Mammary epithelial cell (primary cell): ENCODE results near the gene SLC25A14.

Experiments
- EZH2 ChIP-seq: IDR thresholded peaks from 2 replicates; pipeline ENCODE4 v1.6.1; 2012; ENCODE audit warnings: low read length, inconsistent platforms, borderline replicate concordance
- TF ChIP-seq, protein P1 (sequence below), 2 donors: IDR thresholded peaks in 1 of 2; conservative IDR thresholded peaks in 1 of 2; 2 replicates each; pipeline ENCODE4 v1.5.1; 2011 to 2012; ENCODE audit warnings: inconsistent platforms in 2 of 2, low read length in 2 of 2, mild to moderate bottlenecking in 2 of 2, control low read depth in 1 of 2, low read depth in 1 of 2; ENCODE audit not compliant: insufficient read depth in 1 of 2; ENCODE audit errors: extremely low read depth in 1 of 2

DNA sequence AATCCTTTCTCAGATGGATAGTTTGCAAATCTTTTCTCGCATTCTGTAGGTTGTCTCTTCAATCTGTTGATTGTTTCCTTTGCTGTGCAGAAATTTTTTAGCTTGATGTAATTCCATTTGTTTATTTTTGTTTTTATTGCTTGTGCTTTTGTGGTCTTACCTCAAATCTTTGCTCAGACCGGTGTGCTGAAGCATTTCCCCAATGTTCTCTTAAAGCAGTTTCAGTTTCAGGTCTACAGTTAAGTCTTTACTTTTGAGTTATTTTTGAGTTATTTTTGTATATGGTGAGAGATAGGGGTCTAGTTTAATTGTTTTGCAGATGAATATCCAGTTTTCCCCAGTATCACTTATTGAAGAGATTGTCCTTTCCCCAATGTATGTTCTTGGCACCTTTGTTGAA, 18.2 kb upstream of the SLC25A14 start:
- TF ChIP-seq, protein P1, sequence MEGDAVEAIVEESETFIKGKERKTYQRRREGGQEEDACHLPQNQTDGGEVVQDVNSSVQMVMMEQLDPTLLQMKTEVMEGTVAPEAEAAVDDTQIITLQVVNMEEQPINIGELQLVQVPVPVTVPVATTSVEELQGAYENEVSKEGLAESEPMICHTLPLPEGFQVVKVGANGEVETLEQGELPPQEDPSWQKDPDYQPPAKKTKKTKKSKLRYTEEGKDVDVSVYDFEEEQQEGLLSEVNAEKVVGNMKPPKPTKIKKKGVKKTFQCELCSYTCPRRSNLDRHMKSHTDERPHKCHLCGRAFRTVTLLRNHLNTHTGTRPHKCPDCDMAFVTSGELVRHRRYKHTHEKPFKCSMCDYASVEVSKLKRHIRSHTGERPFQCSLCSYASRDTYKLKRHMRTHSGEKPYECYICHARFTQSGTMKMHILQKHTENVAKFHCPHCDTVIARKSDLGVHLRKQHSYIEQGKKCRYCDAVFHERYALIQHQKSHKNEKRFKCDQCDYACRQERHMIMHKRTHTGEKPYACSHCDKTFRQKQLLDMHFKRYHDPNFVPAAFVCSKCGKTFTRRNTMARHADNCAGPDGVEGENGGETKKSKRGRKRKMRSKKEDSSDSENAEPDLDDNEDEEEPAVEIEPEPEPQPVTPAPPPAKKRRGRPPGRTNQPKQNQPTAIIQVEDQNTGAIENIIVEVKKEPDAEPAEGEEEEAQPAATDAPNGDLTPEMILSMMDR (conservative IDR thresholded peaks at IDR 0.05 in 1 of 2, IDR thresholded peaks at IDR 0.05 in 1 of 2; ENCODE audit: extremely low read depth in 1 of 2, insufficient read depth in 1 of 2, low read depth in 1 of 2, low read length in 2 of 2), result no peak
- TF ChIP-seq EZH2, result no peak
